Lower leg skin (tissue), 4 donors: ENCODE results near the gene MBL2. TPM values are rescaled to one million over a fixed set of nuclear protein-coding genes. Genes with fewer than 3 reads are reported as not detected.

Experiments used
- DNase-seq, 2 donors: peaks; one replicate each; pipeline ENCODE4 v3.0.0-alpha.2; 2019; ENCODE audit warnings: low spot score in 2 of 2
- H3K4me3 ChIP-seq: fragments of 200-600 bp; sonication (generic); 2 replicates; pipeline ENCODE4 v1.5.1; 2017; ENCODE audit warnings: mild to moderate bottlenecking, low read depth; ENCODE audit not compliant: poor library complexity, severe bottlenecking
- POLR2A ChIP-seq, 2 donors: fragments of 450-650 bp; IDR thresholded peaks; one replicate each; pipeline ENCODE4 v1.6.1; 2016 to 2017; ENCODE audit warnings: antibody characterized with exemption in 2 of 2, mild to moderate bottlenecking in 1 of 2, moderate library complexity in 1 of 2
- WGBS, 2 donors: methylation state at CpG; one replicate each; pipeline ENCODE4 v1.1.5; 2018; 5-methylcytosine and 5-hydroxymethylcytosine counted together
- intact Hi-C: fragments of 100-400 bp; cut with DNase I; formaldehyde crosslinking; loops from one replicate; pipeline ENCODE4 v1.15.0; 2023; ENCODE audit warnings: low total_unique reads
- total RNA-seq, 4 donors: library from RNA; depleted of rRNA; stranded (reverse); fragments of >200 nt; gene quantifications; one replicate each; pipeline ENCODE4 v1.1.0, GENCODE V29; 2016
- TF ChIP-seq, protein P1 (sequence below), 3 donors: fragments of 450-650 bp; IDR thresholded peaks; one replicate each; pipeline ENCODE4 v1.5.1; 2016; ENCODE audit warnings: antibody characterized with exemption in 3 of 3, mild to moderate bottlenecking in 3 of 3, moderate library complexity in 2 of 3

The MBL2 gene
- total RNA-seq, 4 donors from 2014 or later = not detected

- DNase-seq = no peak
- 39% methylated on average over 2 of the region's 2 CpGs for WGBS, 2 donors
- TF ChIP-seq POLR2A (IDR thresholded peaks at IDR 0.05) = no peak
- TF ChIP-seq, protein P1, sequence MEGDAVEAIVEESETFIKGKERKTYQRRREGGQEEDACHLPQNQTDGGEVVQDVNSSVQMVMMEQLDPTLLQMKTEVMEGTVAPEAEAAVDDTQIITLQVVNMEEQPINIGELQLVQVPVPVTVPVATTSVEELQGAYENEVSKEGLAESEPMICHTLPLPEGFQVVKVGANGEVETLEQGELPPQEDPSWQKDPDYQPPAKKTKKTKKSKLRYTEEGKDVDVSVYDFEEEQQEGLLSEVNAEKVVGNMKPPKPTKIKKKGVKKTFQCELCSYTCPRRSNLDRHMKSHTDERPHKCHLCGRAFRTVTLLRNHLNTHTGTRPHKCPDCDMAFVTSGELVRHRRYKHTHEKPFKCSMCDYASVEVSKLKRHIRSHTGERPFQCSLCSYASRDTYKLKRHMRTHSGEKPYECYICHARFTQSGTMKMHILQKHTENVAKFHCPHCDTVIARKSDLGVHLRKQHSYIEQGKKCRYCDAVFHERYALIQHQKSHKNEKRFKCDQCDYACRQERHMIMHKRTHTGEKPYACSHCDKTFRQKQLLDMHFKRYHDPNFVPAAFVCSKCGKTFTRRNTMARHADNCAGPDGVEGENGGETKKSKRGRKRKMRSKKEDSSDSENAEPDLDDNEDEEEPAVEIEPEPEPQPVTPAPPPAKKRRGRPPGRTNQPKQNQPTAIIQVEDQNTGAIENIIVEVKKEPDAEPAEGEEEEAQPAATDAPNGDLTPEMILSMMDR (IDR thresholded peaks at IDR 0.05) = no peak
- no peak overlapping the region for H3K4me3 ChIP-seq
- intact Hi-C loops = no loop called here
These were observed 1.7 kb downstream of the MBL2 start for GRCh38 chr10:52770904-52771303.

DNA sequence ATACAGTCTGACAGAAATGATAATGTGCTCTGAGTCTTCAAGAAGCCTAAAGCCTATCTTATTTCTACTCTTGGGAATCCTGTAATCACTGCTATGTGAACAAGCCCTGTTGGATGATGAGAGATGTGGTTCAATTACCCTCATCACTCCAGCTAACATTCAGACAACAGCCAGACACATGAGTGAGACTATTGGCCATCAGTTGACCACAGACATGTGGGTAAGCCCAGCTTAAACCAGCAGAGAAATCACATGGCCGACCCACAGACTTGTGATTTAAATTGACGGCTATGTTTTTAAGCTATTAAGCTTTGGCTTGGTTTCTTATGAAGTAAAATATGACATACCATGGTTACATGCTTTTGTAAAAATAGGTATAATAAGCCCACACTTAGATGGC is 2.6 kb downstream of the MBL2 start:
- no peak overlapping the region for H3K4me3 ChIP-seq
- intact Hi-C loops = no loop called here
- 97 to 98% methylated on average over 2 of the region's 2 CpGs for WGBS, 2 donors
- TF ChIP-seq POLR2A (IDR thresholded peaks at IDR 0.05) = no peak
- TF ChIP-seq, protein P1 (IDR thresholded peaks at IDR 0.05) = no peak
- no peak for DNase-seq

GRCh38 chr10:52768001-52768532 is 4.5 kb downstream of the MBL2 start:
- H3K4me3 ChIP-seq = no peak overlapping the region
- TF ChIP-seq POLR2A (IDR thresholded peaks at IDR 0.05) = no peak
- TF ChIP-seq, protein P1 (IDR thresholded peaks at IDR 0.05) = no peak
- no peak for DNase-seq
- 73 to 79% methylated on average over 3 of the region's 3 CpGs for WGBS, 2 donors
- intact Hi-C loops = no loop called here

DNA sequence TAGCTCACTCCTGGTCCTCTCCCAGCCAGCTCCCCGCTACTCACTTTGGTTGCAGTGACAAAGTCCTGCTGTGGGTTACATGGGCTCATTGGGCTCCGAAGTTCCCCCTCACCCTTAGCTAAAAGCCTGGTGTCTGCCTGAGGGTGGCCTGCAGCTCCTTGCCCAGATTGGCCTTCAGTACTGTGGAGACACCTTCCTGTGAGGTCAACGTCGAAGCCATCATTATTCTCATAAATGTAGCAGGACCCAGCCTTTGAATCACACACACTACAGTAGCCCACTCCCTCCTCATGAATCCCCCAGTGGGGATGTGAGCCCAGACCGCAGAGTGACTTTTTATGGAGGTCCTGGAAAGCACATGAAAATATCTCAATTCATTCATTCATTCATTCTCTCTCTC is 10.5 kb downstream of the MBL2 start:
- 92 to 94% methylated on average over 5 of the region's 5 CpGs for WGBS, 2 donors
- DNase-seq = no peak
- H3K4me3 ChIP-seq = no peak overlapping the region
- intact Hi-C loops = no loop called here
- no peak for TF ChIP-seq POLR2A (IDR thresholded peaks at IDR 0.05)
- TF ChIP-seq, protein P1 (IDR thresholded peaks at IDR 0.05) = no peak

- intact Hi-C loops = no loop called here
- 16 to 18% methylated on average over 3 of the region's 3 CpGs for WGBS, 2 donors
- no peak overlapping the region for H3K4me3 ChIP-seq
- TF ChIP-seq, protein P1 (IDR thresholded peaks at IDR 0.05) = no peak
- TF ChIP-seq POLR2A (IDR thresholded peaks at IDR 0.05) = no peak
- DNase-seq = no peak
These were observed 13.4 kb downstream of the MBL2 start for GRCh38 chr10:52759154-52759553.

DNA sequence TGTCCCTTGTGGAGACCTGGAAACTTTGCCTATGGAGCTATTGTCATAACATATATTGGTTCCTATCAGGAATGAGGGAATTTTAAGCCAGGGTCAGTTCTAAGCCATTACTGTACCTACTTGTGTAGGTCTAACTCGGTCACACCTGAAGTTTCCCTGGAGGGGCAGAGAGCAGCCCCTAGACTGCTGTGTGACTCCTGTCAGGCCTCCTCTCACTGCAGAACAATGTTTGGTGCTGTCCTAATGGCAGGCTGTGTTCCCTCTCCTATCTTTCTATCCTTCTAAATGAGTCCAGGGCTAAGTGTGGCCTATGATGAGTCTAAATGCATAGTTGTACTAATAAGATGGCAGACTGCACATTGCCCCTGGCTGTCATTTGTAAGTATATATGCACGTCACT is 14.2 kb downstream of the MBL2 start:
- TF ChIP-seq, protein P1 (IDR thresholded peaks at IDR 0.05) = no peak
- TF ChIP-seq POLR2A (IDR thresholded peaks at IDR 0.05) = no peak
- no peak overlapping the region for H3K4me3 ChIP-seq
- intact Hi-C loops = no loop called here
- DNase-seq = no peak
- WGBS, 2 donors = 83 to 88% methylated on average over 2 of the region's 2 CpGs
